H1 (cell line): ENCODE data around the gene SGCG. TPM values are rescaled to one million over a fixed set of nuclear protein-coding genes. Genes with fewer than 3 reads are reported as not detected.

Source experiments
- CHD2 ChIP-seq: IDR thresholded peaks from 2 replicates; pipeline ENCODE4 v1.6.1; 2012; ENCODE audit warnings: low read length, improper control_type of control experiment
- CTCF ChIP-seq, 3 experiments: IDR thresholded peaks; 1 replicate in 2 of 3; 2 replicates in 1 of 3; pipeline versions ENCODE4 v1.5.1 to v1.6.1; 2011; ENCODE audit warnings: low read length in 3 of 3, mild to moderate bottlenecking in 3 of 3, inconsistent platforms in 2 of 3, low read depth in 1 of 3, moderate library complexity in 1 of 3; ENCODE audit not compliant: insufficient read depth in 1 of 3; ENCODE audit errors: control extremely low read depth in 1 of 3
- KDM1A ChIP-seq: fragments of 200-600, 300-600 bp; sonication (generic); IDR thresholded peaks from 2 replicates; pipeline ENCODE4 v1.7.1; 2016; ENCODE audit warnings: mild to moderate bottlenecking, low read length, borderline replicate concordance
- POLR2AphosphoS5 ChIP-seq: IDR thresholded peaks from 2 replicates; pipeline ENCODE4 v1.6.1; 2011; ENCODE audit warnings: low read depth, low read length
- SP2 ChIP-seq: IDR thresholded peaks from 2 replicates; pipeline ENCODE4 v1.6.1; 2012; ENCODE audit warnings: mild to moderate bottlenecking, low read length, inconsistent platforms
- SUZ12 ChIP-seq: fragments of 200-600 bp; sonication (generic); IDR thresholded peaks from 2 replicates; pipeline ENCODE4 v1.6.1; 2012; ENCODE audit warnings: mild to moderate bottlenecking, inconsistent platforms, low read length, moderate library complexity, mixed read lengths
- TAF7 ChIP-seq: optimal IDR thresholded peaks from 2 replicates; pipeline ENCODE3; 2011; ENCODE audit warnings: low read depth, mild to moderate bottlenecking, inconsistent platforms, low read length, moderate library complexity, borderline replicate concordance
- polyA plus RNA-seq, 7 experiments: library from polyadenylated mRNA; depleted of rRNA in 3 of 7; stranded (reverse) in 5 of 7; unstranded in 2 of 7; fragments of >200 nt in 5 of 7; fragments of 200-250 nt in 2 of 7; gene quantifications; 1 replicate in 5 of 7; 2 replicates in 1 of 7; 4 replicates in 1 of 7; pipeline versions ENCODE4 v1.2.1 to v1.2.3, GENCODE V29; 2011 to 2013; ENCODE audit warnings: missing spikeins in 2 of 7, mixed read lengths in 2 of 7
- total RNA-seq: library from RNA; stranded (reverse); fragmentation: NEBNext Ultra II Directional; extraction: Animal tissue kit (Norgen Biotek cat#: 25700); gene quantifications from 2 replicates; pipeline ENCODE4 v1.2.1, GENCODE V29; 2021

The SGCG gene
- total and polyA plus RNA-seq, 2 of the 8 experiments (the other 6 are each of a cell fraction or from before 2014, with no cell fraction given) = 0.05 TPM; not detected in 1

GRCh38 chr13:23159205-23159759 is 21.5 kb upstream of the SGCG start (continued):
- TF ChIP-seq POLR2AphosphoS5 (no peak), SP2 (no peak), SUZ12 (no peak), CTCF (IDR thresholded peaks at IDR 0.05; ENCODE audit: control extremely low read depth in 1 of 3, insufficient read depth in 1 of 3, low read depth in 1 of 3, low read length in 3 of 3) (peak; percentile 74 to 85 (median 78)), CHD2 (no peak), TAF7 (no peak), KDM1A (0 out of 2 replicates have a peak, but pooled peaks have one; percentile 7)
